OCI-LY1 (cell line): Measurements from ENCODE around the gene NPAS2.
A peak's percentile ranks its signal among the peaks of the same experiment; 100 is the strongest.

Experiments used
- H2AFZ ChIP-seq: fragments of 200-600 bp; sonication (generic), shearing (Covaris generic); 2 replicates; pipeline ENCODE4 v1.6.0; 2014; ENCODE audit warnings: antibody characterized with exemption, mild to moderate bottlenecking, low read length
- H3F3A ChIP-seq: fragments of 200-600 bp; sonication (generic), shearing (Covaris generic); 2 replicates; pipeline ENCODE4 v1.6.0; 2014; ENCODE audit warnings: mild to moderate bottlenecking, antibody characterized with exemption, low read length, moderate library complexity; ENCODE audit not compliant: insufficient read depth
- H3K27ac ChIP-seq: fragments of 200-600 bp; sonication (generic); 2 replicates; pipeline ENCODE4 v1.5.1; 2014; ENCODE audit warnings: low read length, mixed run types, mild to moderate bottlenecking, low read depth; ENCODE audit not compliant: poor library complexity, severe bottlenecking
- H3K27me3 ChIP-seq: fragments of 200-600 bp; sonication (generic); 2 replicates; pipeline ENCODE4 v1.6.0; 2014; ENCODE audit warnings: antibody characterized with exemption, mild to moderate bottlenecking, low read length, moderate library complexity; ENCODE audit not compliant: insufficient read depth
- H3K36me3 ChIP-seq: fragments of 200-600 bp; sonication (generic); 2 replicates; pipeline ENCODE4 v1.6.1; 2014; ENCODE audit warnings: mild to moderate bottlenecking, antibody characterized with exemption, low read length, moderate library complexity, mixed read lengths; ENCODE audit not compliant: insufficient read depth
- H3K4me1 ChIP-seq: fragments of 200-600 bp; sonication (generic); 2 replicates; pipeline ENCODE4 v1.5.1; 2014; ENCODE audit warnings: mild to moderate bottlenecking, low read length, moderate library complexity; ENCODE audit not compliant: insufficient read depth, severe bottlenecking
- H3K4me2 ChIP-seq: fragments of 200-600 bp; sonication (generic), shearing (Covaris generic); 2 replicates; pipeline ENCODE4 v1.6.1; 2014; ENCODE audit warnings: low read length
- H3K4me3 ChIP-seq: fragments of 200-600 bp; sonication (generic); 2 replicates; pipeline ENCODE4 v1.5.1; 2014; ENCODE audit warnings: low read length, low read depth, mild to moderate bottlenecking, mixed read lengths; ENCODE audit not compliant: poor library complexity, severe bottlenecking
- H3K79me2 ChIP-seq: fragments of 200-600 bp; shearing (Covaris generic); 2 replicates; pipeline ENCODE4 v1.6.1; 2016; ENCODE audit warnings: mixed run types, low read length, mixed read lengths; ENCODE audit not compliant: insufficient read depth
- H3K9ac ChIP-seq: fragments of 200-600 bp; sonication (generic), shearing (Covaris generic); 2 replicates; pipeline ENCODE4 v1.6.1; 2014; ENCODE audit warnings: mild to moderate bottlenecking, low read length, mixed read lengths
- H3K9me2 ChIP-seq: fragments of 200-600 bp; sonication (generic), shearing (Covaris generic); 2 replicates; pipeline ENCODE4 v1.6.1; 2014; ENCODE audit warnings: low read depth, mild to moderate bottlenecking, low read length, mixed read lengths
- H3K9me3 ChIP-seq: fragments of 200-600 bp; shearing (Covaris generic); 2 replicates; pipeline ENCODE4 v1.6.1; 2014; ENCODE audit warnings: low read length, mixed read lengths
- H4K20me1 ChIP-seq: fragments of 200-600 bp; sonication (generic), shearing (Covaris generic); 2 replicates; pipeline ENCODE4 v1.6.0; 2016; ENCODE audit warnings: mild to moderate bottlenecking, low read length; ENCODE audit not compliant: insufficient read depth
- EZH2 ChIP-seq: fragments of 200-600 bp; sonication (generic), shearing (Covaris generic); IDR thresholded peaks from 2 replicates; pipeline ENCODE4 v1.8.0; 2017; ENCODE audit warnings: borderline replicate concordance, mixed run types, mild to moderate bottlenecking, antibody characterized with exemption, low read length, moderate library complexity, mixed read lengths
- TF ChIP-seq, protein P1 (sequence below): fragments of 200-600 bp; sonication (generic), shearing (Covaris generic); IDR thresholded peaks from 2 replicates; pipeline ENCODE4 v1.5.1; 2017; ENCODE audit warnings: mild to moderate bottlenecking, antibody characterized with exemption, low read length, moderate library complexity, mixed read lengths

NPAS2 gene

GRCh38 chr2:100923461-100924060 is 103.6 kb downstream of the NPAS2 start:
- TF ChIP-seq EZH2 = no peak
- TF ChIP-seq, protein P1, sequence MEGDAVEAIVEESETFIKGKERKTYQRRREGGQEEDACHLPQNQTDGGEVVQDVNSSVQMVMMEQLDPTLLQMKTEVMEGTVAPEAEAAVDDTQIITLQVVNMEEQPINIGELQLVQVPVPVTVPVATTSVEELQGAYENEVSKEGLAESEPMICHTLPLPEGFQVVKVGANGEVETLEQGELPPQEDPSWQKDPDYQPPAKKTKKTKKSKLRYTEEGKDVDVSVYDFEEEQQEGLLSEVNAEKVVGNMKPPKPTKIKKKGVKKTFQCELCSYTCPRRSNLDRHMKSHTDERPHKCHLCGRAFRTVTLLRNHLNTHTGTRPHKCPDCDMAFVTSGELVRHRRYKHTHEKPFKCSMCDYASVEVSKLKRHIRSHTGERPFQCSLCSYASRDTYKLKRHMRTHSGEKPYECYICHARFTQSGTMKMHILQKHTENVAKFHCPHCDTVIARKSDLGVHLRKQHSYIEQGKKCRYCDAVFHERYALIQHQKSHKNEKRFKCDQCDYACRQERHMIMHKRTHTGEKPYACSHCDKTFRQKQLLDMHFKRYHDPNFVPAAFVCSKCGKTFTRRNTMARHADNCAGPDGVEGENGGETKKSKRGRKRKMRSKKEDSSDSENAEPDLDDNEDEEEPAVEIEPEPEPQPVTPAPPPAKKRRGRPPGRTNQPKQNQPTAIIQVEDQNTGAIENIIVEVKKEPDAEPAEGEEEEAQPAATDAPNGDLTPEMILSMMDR = no peak
- no peak overlapping the region for H3K4me3 ChIP-seq
- H3K9me2 ChIP-seq = no peaks in the 10 kb centered on the region
- H3K79me2 ChIP-seq = no peaks in the 10 kb centered on the region
- peaks cover 30% of the 10 kb centered on the region for H3K4me1 ChIP-seq
- H3K27ac ChIP-seq = peak overlapping the region; percentile 78
- H2AFZ ChIP-seq = peak overlapping the region; percentile 61; the same call in 1 of the 2 replicates
- H3K9me3 ChIP-seq = no peaks in the 10 kb centered on the region
- no peak overlapping the region for H3K4me2 ChIP-seq
- no peaks in the 10 kb centered on the region for H4K20me1 ChIP-seq
- H3F3A ChIP-seq = no peaks in the 10 kb centered on the region
- H3K36me3 ChIP-seq = peaks cover 4% of the 10 kb centered on the region; the same call in 1 of the 2 replicates
- H3K9ac ChIP-seq = peak overlapping the region; percentile 68; the same call in 1 of the 2 replicates
- no peaks in the 10 kb centered on the region for H3K27me3 ChIP-seq

- no peaks in the 10 kb centered on the region for H3K9me3 ChIP-seq
- no peaks in the 10 kb centered on the region for H3K27me3 ChIP-seq
- peak overlapping the region; percentile 78 for H3K27ac ChIP-seq
- no peak for TF ChIP-seq EZH2
- TF ChIP-seq, protein P1 = no peak
- H3K36me3 ChIP-seq = peaks cover 4% of the 10 kb centered on the region; the same call in 1 of the 2 replicates
- H3K9ac ChIP-seq = peak overlapping the region; percentile 68
- H2AFZ ChIP-seq = no peak overlapping the region; the same call in 1 of the 2 replicates
- peak overlapping the region; percentile 42 for H3K4me3 ChIP-seq
- H3K9me2 ChIP-seq = no peaks in the 10 kb centered on the region
- peak overlapping the region; percentile 74 for H3K4me2 ChIP-seq
- no peaks in the 10 kb centered on the region for H4K20me1 ChIP-seq
- H3K4me1 ChIP-seq = peaks cover 24% of the 10 kb centered on the region
- H3F3A ChIP-seq = no peaks in the 10 kb centered on the region
- H3K79me2 ChIP-seq = no peaks in the 10 kb centered on the region
These were observed 104.2 kb downstream of the NPAS2 start for GRCh38 chr2:100924122-100924519.

- no peaks in the 10 kb centered on the region for H4K20me1 ChIP-seq
- no peaks in the 10 kb centered on the region for H3K79me2 ChIP-seq
- H3K36me3 ChIP-seq = peaks cover 4% of the 10 kb centered on the region; the same call in 1 of the 2 replicates
- peak overlapping the region; percentile 74 for H3K4me2 ChIP-seq
- no peaks in the 10 kb centered on the region for H3K9me3 ChIP-seq
- peak overlapping the region; percentile 68 for H3K9ac ChIP-seq
- no peaks in the 10 kb centered on the region for H3K27me3 ChIP-seq
- H3K9me2 ChIP-seq = no peaks in the 10 kb centered on the region
- peak overlapping the region; percentile 78 for H3K27ac ChIP-seq
- no peaks in the 10 kb centered on the region for H3F3A ChIP-seq
- peak overlapping the region; percentile 87 for H2AFZ ChIP-seq
- peaks cover 23% of the 10 kb centered on the region for H3K4me1 ChIP-seq
- peak overlapping the region; percentile 42 for H3K4me3 ChIP-seq
- no peak for TF ChIP-seq EZH2
- TF ChIP-seq, protein P1 = no peak
These were observed 104.8 kb downstream of the NPAS2 start for GRCh38 chr2:100924520-100925451.
